HG03520 (cell line): Measurements from ENCODE around the gene NDUFS8.

Experiments used
- ATAC-seq: cut with Tn5 transposase; IDR thresholded peaks from one replicate; pipeline ENCODE4 v1.9.1; 2021; ENCODE audit warnings: mild to moderate bottlenecking, moderate library complexity; ENCODE audit not compliant: unreplicated experiment

NDUFS8 gene

GRCh38 chr11:68048681-68049508 lies 18.4 kb downstream of the NDUFS8 start:
- ATAC-seq, result no peak

GRCh38 chr11:68049509-68050370 lies 19.3 kb downstream of the NDUFS8 start:
- no peak for ATAC-seq

- no peak for ATAC-seq
Observed at GRCh38 chr11:68050371-68050841, 19.9 kb downstream of the NDUFS8 start.

GRCh38 chr11:68051191-68052136 lies 21.0 kb downstream of the NDUFS8 start:
- ATAC-seq, result no peak

GRCh38 chr11:68052137-68052873 lies 21.8 kb downstream of the NDUFS8 start:
- no peak for ATAC-seq

GRCh38 chr11:68053117-68053516 lies 22.6 kb downstream of the NDUFS8 start:
- no peak for ATAC-seq

- ATAC-seq, result no peak
Observed at GRCh38 chr11:68053981-68054812, 23.7 kb downstream of the NDUFS8 start.

- ATAC-seq, result no peak
Observed at GRCh38 chr11:68056317-68057285, 26.1 kb downstream of the NDUFS8 start.

- no peak for ATAC-seq
Observed at GRCh38 chr11:68057807-68058206, 27.3 kb downstream of the NDUFS8 start.

- no peak for ATAC-seq
Observed at GRCh38 chr11:68061508-68061907, 31.0 kb downstream of the NDUFS8 start.

GRCh38 chr11:68064926-68065325 lies 34.4 kb downstream of the NDUFS8 start:
- no peak for ATAC-seq

- no peak for ATAC-seq
Observed at GRCh38 chr11:68065841-68066240, 35.4 kb downstream of the NDUFS8 start.

- ATAC-seq, result no peak
Observed at GRCh38 chr11:68066742-68067141, 36.3 kb downstream of the NDUFS8 start.

- ATAC-seq, result no peak
Observed at GRCh38 chr11:68067991-68068390, 37.5 kb downstream of the NDUFS8 start.

- ATAC-seq, result no peak
Observed at GRCh38 chr11:68071281-68072048, 41.0 kb downstream of the NDUFS8 start.

- ATAC-seq, result no peak
Observed at GRCh38 chr11:68074584-68075352, 44.3 kb downstream of the NDUFS8 start.
